Heart left ventricle (tissue), 16 donors: ENCODE measurements around the gene MAGI2. TPM values are rescaled to one million over a fixed set of nuclear protein-coding genes. Genes with fewer than 3 reads are reported as not detected.

ENCODE experiments used
- ATAC-seq, 4 donors: fragments of 200-7000 bp; cut with Tn5 transposase; one replicate each; pipeline ENCODE4 v1.9.1; 2020 to 2022; ENCODE audit warnings: moderate library complexity in 4 of 4, mild to moderate bottlenecking in 3 of 4, moderate number of reproducible peaks in 1 of 4
- DNase-seq, 5 donors: peaks; one replicate each; pipeline ENCODE4 v3.0.0-alpha.2; 2020
- H3K27ac ChIP-seq, 12 donors: fragments of 200-600 bp; sonication (generic) in 4 of 12; one replicate each; pipeline versions ENCODE4 v1.5.0 to v1.8.0; 2016 to 2022; ENCODE audit warnings: mild to moderate bottlenecking in 2 of 12
- H3K27me3 ChIP-seq, 9 donors: fragments of 200-600 bp; sonication (generic) in 2 of 9; one replicate each; pipeline versions ENCODE4 v1.5.1 to v1.8.0; 2016 to 2022; ENCODE audit warnings: mild to moderate bottlenecking in 3 of 9
- H3K36me3 ChIP-seq, 9 donors: fragments of 200-600 bp; sonication (generic) in 2 of 9; one replicate each; pipeline versions ENCODE4 v1.5.0 to v1.8.0; 2018 to 2022; ENCODE audit warnings: mild to moderate bottlenecking in 2 of 9
- H3K4me1 ChIP-seq, 12 donors: fragments of 200-600 bp; sonication (generic) in 4 of 12; one replicate each; pipeline versions ENCODE4 v1.5.0 to v1.8.0; 2016 to 2022; ENCODE audit warnings: mild to moderate bottlenecking in 3 of 12
- H3K4me3 ChIP-seq, 12 donors: fragments of 200-600 bp; sonication (generic) in 4 of 12; one replicate each; pipeline versions ENCODE4 v1.5.0 to v1.8.0; 2017 to 2022; ENCODE audit warnings: mild to moderate bottlenecking in 9 of 12, moderate library complexity in 4 of 12
- H3K9me3 ChIP-seq, 12 donors: fragments of 200-600 bp; sonication (generic) in 4 of 12; one replicate each; pipeline versions ENCODE4 v1.5.0 to v1.8.0; 2016 to 2022; ENCODE audit warnings: mild to moderate bottlenecking in 1 of 12
- POLR2A ChIP-seq, 2 donors: fragments of 450-650 bp; IDR thresholded peaks; one replicate each; pipeline ENCODE4 v1.6.1; 2017; ENCODE audit warnings: antibody characterized with exemption in 2 of 2, mild to moderate bottlenecking in 2 of 2, moderate library complexity in 2 of 2
- WGBS, 4 donors: extraction: QIAGEN DNeasy Blood & Tissue Kit in 2 of 4; methylation state at CpG; one replicate each; pipeline versions ENCODE4 v1.1.5 to v1.1.7; 2013 to 2018; 5-methylcytosine and 5-hydroxymethylcytosine counted together
- intact Hi-C, 10 donors: fragments of 100-400 bp; cut with DNase I; formaldehyde crosslinking; loops; one replicate each; pipeline versions ENCODE4 v1.11.1 to v1.14.2; 2022
- polyA plus RNA-seq, 2 donors: library from polyadenylated mRNA; stranded (reverse); fragments of 200-250 nt; gene quantifications; one replicate each; pipeline ENCODE4 v1.2.3, GENCODE V29; 2013
- total RNA-seq, 9 donors: library from RNA; depleted of rRNA in 2 of 9; stranded (reverse); fragments of >200 nt in 2 of 9; fragmentation: NEBNext Ultra II Directional in 3 of 9; extraction: Animal tissue kit (Norgen Biotek cat#: 25700) in 3 of 9; gene quantifications; one replicate each; pipeline versions ENCODE4 v1.1.0 to v1.2.4, GENCODE V29; 2016 to 2023
- TF ChIP-seq, protein P1 (sequence below), 12 donors: fragments of 200-600 bp; sonication (generic) in 4 of 12; IDR thresholded peaks; one replicate each; pipeline versions ENCODE4 v1.5.0 to v1.8.0; 2018 to 2022; ENCODE audit warnings: antibody characterized with exemption in 12 of 12, mild to moderate bottlenecking in 5 of 12
- donor health status: ischemic (EF 13 %, LVEDD 7.1; RV severe dilation, severe dysfunction).
- donor health status: healthy with polysubstance abuse.
- donor health status: DM: no; HTN: yes; CAD: no.
- donor health status: DM: no; HTN: no; CAD: no.
- donor health status: ischemic (EF 25% LVEDD 6.9; RV normal size, moderate dysfunction).
- donor health status: ischemic (EF 25% LVEDD 5.7; RV mildly dilated, moderate dysfunction).
- donor health status: healthy.
- donor health status: DM: yes; HTN: yes; CAD: no.
- donor health status: ischemic (EF 35%, LVEDD 5.7; RV mildly dilated, moderate dysfunction).
- donor health status: nonischemic (EF 11% LVEDD 7.7; RV severe dilation, severe dysfunction).
- donor health status: DM: yes; HTN: yes; CAD: no.
- donor health status: PGD.
- donor health status: ischemic (EF 29% LVEDD 5.4; RV normal size, mild dysfunction).
- donor health status: nonischemic (EF 23%, LVEDD 6.1; RV moderate dilation, normal function).

Gene MAGI2
- total and polyA plus RNA-seq, 11 donors = 1.1 to 6.8 (median 3.8) TPM

DNA sequence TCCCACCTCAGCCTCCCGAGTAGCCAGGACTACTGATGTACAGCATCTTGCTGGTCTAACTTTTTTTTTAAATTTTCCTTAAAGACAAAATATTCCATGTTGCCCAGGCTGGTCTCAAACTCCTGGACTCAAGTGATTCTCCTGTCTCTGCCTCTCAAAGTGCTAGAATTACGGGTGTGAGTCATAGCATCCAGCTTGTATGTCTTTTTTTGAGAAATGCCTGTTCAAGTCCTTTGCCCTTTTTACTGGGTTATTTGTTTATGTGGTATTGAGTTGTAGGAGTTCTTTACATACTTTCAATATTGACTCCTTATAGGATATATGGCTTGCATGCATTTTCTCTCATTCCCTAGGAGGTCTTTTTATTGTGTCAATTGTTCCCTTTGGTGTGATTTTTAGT, 486.4 kb downstream of the MAGI2 start:
- DNase-seq (no peak), ATAC-seq (no peak)
- no peak overlapping the region for H3K27ac ChIP-seq
- no peak overlapping the region for H3K4me3 ChIP-seq
- intact Hi-C loops = no loop called here
- no peaks in the 10 kb centered on the region for H3K4me1 ChIP-seq
- no peaks in the 10 kb centered on the region for H3K27me3 ChIP-seq
- H3K9me3 ChIP-seq = no peaks in the 10 kb centered on the region
- no peaks in the 10 kb centered on the region for H3K36me3 ChIP-seq
- TF ChIP-seq, protein P1, sequence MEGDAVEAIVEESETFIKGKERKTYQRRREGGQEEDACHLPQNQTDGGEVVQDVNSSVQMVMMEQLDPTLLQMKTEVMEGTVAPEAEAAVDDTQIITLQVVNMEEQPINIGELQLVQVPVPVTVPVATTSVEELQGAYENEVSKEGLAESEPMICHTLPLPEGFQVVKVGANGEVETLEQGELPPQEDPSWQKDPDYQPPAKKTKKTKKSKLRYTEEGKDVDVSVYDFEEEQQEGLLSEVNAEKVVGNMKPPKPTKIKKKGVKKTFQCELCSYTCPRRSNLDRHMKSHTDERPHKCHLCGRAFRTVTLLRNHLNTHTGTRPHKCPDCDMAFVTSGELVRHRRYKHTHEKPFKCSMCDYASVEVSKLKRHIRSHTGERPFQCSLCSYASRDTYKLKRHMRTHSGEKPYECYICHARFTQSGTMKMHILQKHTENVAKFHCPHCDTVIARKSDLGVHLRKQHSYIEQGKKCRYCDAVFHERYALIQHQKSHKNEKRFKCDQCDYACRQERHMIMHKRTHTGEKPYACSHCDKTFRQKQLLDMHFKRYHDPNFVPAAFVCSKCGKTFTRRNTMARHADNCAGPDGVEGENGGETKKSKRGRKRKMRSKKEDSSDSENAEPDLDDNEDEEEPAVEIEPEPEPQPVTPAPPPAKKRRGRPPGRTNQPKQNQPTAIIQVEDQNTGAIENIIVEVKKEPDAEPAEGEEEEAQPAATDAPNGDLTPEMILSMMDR (IDR thresholded peaks at IDR 0.05) = no peak
- no peak for TF ChIP-seq POLR2A (IDR thresholded peaks at IDR 0.05)
- 83 to 87% (median 85%) methylated on average over 2 of the region's 2 CpGs for WGBS, 4 donors

DNA sequence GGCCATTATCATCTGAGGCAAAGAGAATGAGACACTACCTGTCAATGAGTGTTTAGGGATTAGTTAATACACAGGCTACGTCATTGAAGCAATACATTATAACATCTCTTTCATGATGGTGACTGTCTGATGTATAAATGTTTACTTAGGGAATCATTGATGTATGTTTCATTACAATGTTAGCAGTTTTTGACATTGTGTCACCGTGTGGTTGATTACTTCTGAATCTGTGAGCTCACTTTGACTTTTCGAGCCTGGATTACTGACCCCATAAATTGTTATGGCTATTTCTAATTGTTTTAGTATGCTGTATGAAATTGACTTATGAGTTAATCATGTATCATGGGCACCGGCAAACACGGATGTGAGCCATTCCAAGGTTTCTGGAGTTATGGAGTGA, 494.0 kb downstream of the MAGI2 start:
- H3K27me3 ChIP-seq = no peaks in the 10 kb centered on the region
- WGBS, 4 donors = 86 to 92% (median 90%) methylated on average over 5 of the region's 5 CpGs
- H3K27ac ChIP-seq = no peak overlapping the region
- ATAC-seq = no peak
- TF ChIP-seq, protein P1 (IDR thresholded peaks at IDR 0.05) = no peak
- no peak for TF ChIP-seq POLR2A (IDR thresholded peaks at IDR 0.05)
- no peaks in the 10 kb centered on the region for H3K4me1 ChIP-seq
- H3K9me3 ChIP-seq = no peaks in the 10 kb centered on the region
- intact Hi-C loops = no loop called here
- no peaks in the 10 kb centered on the region for H3K36me3 ChIP-seq
- DNase-seq = no peak
- no peak overlapping the region for H3K4me3 ChIP-seq

DNA sequence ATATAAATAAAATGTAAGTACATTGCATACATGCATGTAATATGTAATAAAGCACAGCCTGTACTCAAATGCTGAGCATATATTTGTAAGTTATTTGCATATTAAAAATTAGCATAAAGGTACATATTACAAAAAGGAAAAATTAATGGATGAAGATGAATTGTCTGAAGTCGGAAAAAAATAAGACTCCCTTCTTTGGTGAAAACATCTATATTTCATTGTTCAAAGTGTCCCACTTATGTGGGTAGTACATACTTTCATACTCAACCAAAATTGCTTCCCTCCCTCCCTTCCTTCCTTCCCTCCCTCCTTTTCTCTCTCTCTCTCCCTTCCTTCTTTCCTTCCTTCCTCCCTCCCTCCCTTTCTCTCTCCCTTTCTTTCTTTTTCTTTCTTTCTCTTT, 498.1 kb downstream of the MAGI2 start:
- intact Hi-C loops = no loop called here
- no peaks in the 10 kb centered on the region for H3K9me3 ChIP-seq
- 89 to 98% (median 95%) methylated on average over 1 of the region's 1 CpG for WGBS, 4 donors

DNA sequence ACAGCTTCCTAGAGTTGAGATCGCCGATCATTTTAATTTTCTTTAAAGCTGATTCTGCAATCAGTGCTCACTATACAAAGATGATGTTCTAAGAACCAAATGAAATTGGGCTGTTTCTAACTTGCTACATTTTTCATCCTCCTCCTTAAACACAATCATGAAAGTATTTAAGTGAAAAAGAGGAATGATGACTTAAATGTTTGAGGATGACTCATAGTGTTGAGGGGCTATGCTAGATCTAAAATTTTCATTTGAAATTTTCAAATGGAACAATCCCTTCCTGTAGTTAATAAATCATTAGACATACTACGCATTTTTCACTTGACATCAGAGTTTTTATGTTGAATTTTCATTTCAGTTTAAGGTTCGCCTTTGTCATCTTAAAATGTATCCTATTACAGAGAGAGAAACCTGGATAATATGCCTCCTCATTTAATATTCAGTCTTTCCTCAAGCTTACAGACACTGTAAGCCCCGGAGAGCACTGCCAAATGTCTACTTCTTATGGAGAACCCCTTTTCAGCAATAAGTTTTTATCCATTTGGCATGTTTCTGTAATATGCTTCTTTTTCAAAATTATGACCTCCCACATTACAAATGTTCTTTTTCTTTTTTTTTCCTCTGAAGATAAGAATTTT, 499.6 kb downstream of the MAGI2 start:
- WGBS, 4 donors = 79 to 85% (median 81%) methylated on average over 5 of the region's 5 CpGs
- H3K4me3 ChIP-seq = no peak overlapping the region
- DNase-seq = no peak
- no peaks in the 10 kb centered on the region for H3K9me3 ChIP-seq
- H3K27ac ChIP-seq = no peak overlapping the region
- no peaks in the 10 kb centered on the region for H3K4me1 ChIP-seq
- H3K36me3 ChIP-seq = no peaks in the 10 kb centered on the region
- TF ChIP-seq, protein P1 (IDR thresholded peaks at IDR 0.05) = no peak
- no peak for TF ChIP-seq POLR2A (IDR thresholded peaks at IDR 0.05)
- no peak for ATAC-seq
- no peaks in the 10 kb centered on the region for H3K27me3 ChIP-seq
- intact Hi-C loops = no loop called here

More for the DNA sequence above, 498.1 kb downstream of the MAGI2 start:
- Histone ChIP-seq H3K27me3 (no peaks in the 10 kb centered on the region), H3K36me3 (no peaks in the 10 kb centered on the region), H3K4me1 (no peaks in the 10 kb centered on the region), H3K4me3 (no peak overlapping the region), H3K27ac (no peak overlapping the region)
- DNase-seq = no peak
- no peak for TF ChIP-seq POLR2A (IDR thresholded peaks at IDR 0.05)
- TF ChIP-seq, protein P1 (IDR thresholded peaks at IDR 0.05) = no peak
- no peak for ATAC-seq
